Measurements from ENCODE around the gene WAPL.

Gene WAPL

GRCh38 chr10:86400705-86401587 lies 120.6 kb downstream of the WAPL start:
- Histone ChIP-seq H3K36me3 (ENCODE audit: control insufficient read depth, insufficient read depth, low read length) (no peaks in the 10 kb centered on the region), H3K4me3 (ENCODE audit: low read length) (peak overlapping the region; percentile 77), H3K27me3 (ENCODE audit: control insufficient read depth, insufficient read depth, low read length) (peaks cover 4% of the 10 kb centered on the region), H3K9ac (ENCODE audit: low read length) (peak overlapping the region; percentile 81), H3K4me1 (ENCODE audit: control insufficient read depth, insufficient read depth, low read length) (peaks cover 25% of the 10 kb centered on the region), H3K9me3 (ENCODE audit: control insufficient read depth, low read length) (no peaks in the 10 kb centered on the region)

- Histone ChIP-seq H3K27me3 (ENCODE audit: control insufficient read depth, insufficient read depth, low read length) (peaks cover 4% of the 10 kb centered on the region), H3K36me3 (ENCODE audit: control insufficient read depth, insufficient read depth, low read length) (no peaks in the 10 kb centered on the region), H3K4me1 (ENCODE audit: control insufficient read depth, insufficient read depth, low read length) (peaks cover 25% of the 10 kb centered on the region), H3K9me3 (ENCODE audit: control insufficient read depth, low read length) (no peaks in the 10 kb centered on the region), H3K4me3 (ENCODE audit: low read length) (peak overlapping the region; percentile 77), H3K9ac (ENCODE audit: low read length) (peak overlapping the region; percentile 81)
Measured at GRCh38 chr10:86399879-86400704, 121.5 kb downstream of the WAPL start.

DNA sequence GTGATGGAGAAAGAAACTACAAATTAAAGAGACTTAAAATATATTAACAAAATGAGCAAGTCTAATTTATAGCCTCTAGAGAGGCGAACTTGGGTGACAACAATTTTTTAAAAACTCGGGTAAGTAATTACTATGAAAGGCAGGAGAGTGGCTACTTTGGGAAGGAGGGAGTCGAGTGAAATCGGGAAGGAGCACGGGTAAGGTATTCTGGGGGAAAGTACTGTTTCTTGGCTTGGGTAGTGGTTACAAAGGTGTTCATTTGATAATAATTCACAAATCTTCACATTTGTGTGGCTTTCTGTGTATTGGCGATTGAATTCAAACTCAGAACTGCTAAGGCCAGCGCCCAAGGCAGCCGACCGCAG lies 122.1 kb downstream of the WAPL start:
- no peaks in the 10 kb centered on the region for H3K9me3 ChIP-seq (ENCODE audit: control insufficient read depth, low read length)
- H3K9ac ChIP-seq (ENCODE audit: low read length), result peak overlapping the region; percentile 57
- no peak overlapping the region for H3K4me3 ChIP-seq (ENCODE audit: low read length)
- peaks cover 25% of the 10 kb centered on the region for H3K4me1 ChIP-seq (ENCODE audit: control insufficient read depth, insufficient read depth, low read length)
- peaks cover 4% of the 10 kb centered on the region for H3K27me3 ChIP-seq (ENCODE audit: control insufficient read depth, insufficient read depth, low read length)
- no peaks in the 10 kb centered on the region for H3K36me3 ChIP-seq (ENCODE audit: control insufficient read depth, insufficient read depth, low read length)

GRCh38 chr10:86397120-86397519 lies 124.5 kb downstream of the WAPL start:
- no peaks in the 10 kb centered on the region for H3K9me3 ChIP-seq (ENCODE audit: control insufficient read depth, low read length)

DNA sequence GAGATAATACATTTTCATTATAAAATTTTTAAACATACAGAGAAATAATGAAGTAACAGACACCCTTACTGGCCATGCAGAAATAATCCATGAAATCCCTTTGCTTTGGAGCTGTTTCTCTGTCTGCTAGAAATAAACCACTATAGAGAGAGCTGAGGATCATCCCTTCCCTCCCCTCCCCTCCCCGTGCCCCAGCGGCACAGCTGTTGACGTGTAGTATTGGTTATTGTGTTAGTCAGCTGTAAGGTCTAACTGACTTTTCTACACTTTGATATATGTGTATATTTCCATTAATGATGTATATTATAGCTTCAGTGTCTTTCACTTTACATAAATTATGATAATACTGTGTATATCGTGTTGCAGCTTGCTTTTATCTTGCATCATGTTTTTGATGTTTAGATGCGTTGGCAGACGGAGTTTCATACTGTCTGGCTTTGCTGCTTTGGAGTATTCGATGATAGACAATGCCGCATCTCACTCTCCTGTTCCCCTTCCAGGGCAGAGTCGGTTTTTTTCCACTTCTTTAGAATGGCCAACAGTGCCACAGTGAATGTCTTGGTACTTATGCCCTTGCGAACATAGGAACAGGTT lies 127.6 kb downstream of the WAPL start:
- H3K9ac ChIP-seq (ENCODE audit: low read length), result no peak overlapping the region
- H3K4me3 ChIP-seq (ENCODE audit: low read length), result no peak overlapping the region
- no peaks in the 10 kb centered on the region for H3K36me3 ChIP-seq (ENCODE audit: control insufficient read depth, insufficient read depth, low read length)
- peaks cover 6% of the 10 kb centered on the region for H3K4me1 ChIP-seq (ENCODE audit: control insufficient read depth, insufficient read depth, low read length)
- no peaks in the 10 kb centered on the region for H3K9me3 ChIP-seq (ENCODE audit: control insufficient read depth, low read length)
- peaks cover 14% of the 10 kb centered on the region for H3K27me3 ChIP-seq (ENCODE audit: control insufficient read depth, insufficient read depth, low read length)

More at GRCh38 chr10:86397120-86397519, 124.5 kb downstream of the WAPL start:
- no peak overlapping the region for H3K9ac ChIP-seq (ENCODE audit: low read length)
- H3K27me3 ChIP-seq (ENCODE audit: control insufficient read depth, insufficient read depth, low read length), result peaks cover 4% of the 10 kb centered on the region
- no peaks in the 10 kb centered on the region for H3K36me3 ChIP-seq (ENCODE audit: control insufficient read depth, insufficient read depth, low read length)
- H3K4me3 ChIP-seq (ENCODE audit: low read length), result no peak overlapping the region
- peaks cover 17% of the 10 kb centered on the region for H3K4me1 ChIP-seq (ENCODE audit: control insufficient read depth, insufficient read depth, low read length)

DNA sequence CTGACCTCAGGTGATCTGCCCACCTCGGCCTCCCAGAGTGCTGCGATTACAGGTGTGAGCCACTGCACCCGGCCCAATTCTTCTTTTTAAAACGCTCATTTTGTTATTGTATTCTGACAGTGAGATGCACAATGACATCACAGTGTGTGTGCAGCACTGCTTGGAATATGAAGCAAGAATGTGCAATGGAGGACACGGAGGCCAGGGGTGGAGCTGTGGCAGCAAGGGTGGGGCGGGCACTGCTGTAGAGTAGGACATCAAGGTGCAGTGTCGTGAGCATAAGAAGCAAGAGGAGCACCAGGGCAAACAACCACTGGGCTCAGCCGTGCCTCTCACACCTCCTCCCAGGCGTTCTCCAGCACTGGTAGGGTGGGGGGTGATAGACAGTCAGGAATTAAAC lies 128.2 kb downstream of the WAPL start:
- Histone ChIP-seq H3K4me3 (ENCODE audit: low read length) (no peak overlapping the region), H3K4me1 (ENCODE audit: control insufficient read depth, insufficient read depth, low read length) (peaks cover 6% of the 10 kb centered on the region), H3K9me3 (ENCODE audit: control insufficient read depth, low read length) (no peaks in the 10 kb centered on the region), H3K36me3 (ENCODE audit: control insufficient read depth, insufficient read depth, low read length) (no peaks in the 10 kb centered on the region), H3K27me3 (ENCODE audit: control insufficient read depth, insufficient read depth, low read length) (peaks cover 14% of the 10 kb centered on the region), H3K9ac (ENCODE audit: low read length) (no peak overlapping the region)

DNA sequence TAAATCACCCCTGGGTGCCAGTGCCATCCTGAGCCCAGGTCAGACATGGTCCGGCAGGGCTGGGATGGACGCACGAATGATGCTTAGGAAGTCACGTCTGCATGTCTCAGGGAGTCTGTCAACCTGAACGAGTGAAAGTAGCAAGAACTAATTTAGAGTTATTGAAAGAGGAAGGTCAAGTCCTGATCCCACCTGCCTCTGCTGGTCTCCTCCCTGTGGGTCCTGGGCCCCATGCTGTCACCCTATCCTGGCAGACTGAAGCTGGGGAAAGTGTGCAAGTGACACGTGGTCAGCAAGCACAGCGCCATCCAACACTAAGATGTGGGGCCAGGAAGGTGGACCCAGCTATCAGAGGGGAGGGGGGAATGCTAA lies 128.9 kb downstream of the WAPL start:
- no peak overlapping the region for H3K9ac ChIP-seq (ENCODE audit: low read length)
- H3K36me3 ChIP-seq (ENCODE audit: control insufficient read depth, insufficient read depth, low read length), result no peaks in the 10 kb centered on the region
- peaks cover 15% of the 10 kb centered on the region for H3K27me3 ChIP-seq (ENCODE audit: control insufficient read depth, insufficient read depth, low read length)
- no peaks in the 10 kb centered on the region for H3K9me3 ChIP-seq (ENCODE audit: control insufficient read depth, low read length)
- H3K4me1 ChIP-seq (ENCODE audit: control insufficient read depth, insufficient read depth, low read length), result peaks cover 6% of the 10 kb centered on the region
- no peak overlapping the region for H3K4me3 ChIP-seq (ENCODE audit: low read length)

GRCh38 chr10:86391986-86392722 lies 129.4 kb downstream of the WAPL start:
- Histone ChIP-seq H3K27me3 (ENCODE audit: control insufficient read depth, insufficient read depth, low read length) (peaks cover 17% of the 10 kb centered on the region), H3K4me3 (ENCODE audit: low read length) (no peak overlapping the region), H3K4me1 (ENCODE audit: control insufficient read depth, insufficient read depth, low read length) (peaks cover 6% of the 10 kb centered on the region), H3K36me3 (ENCODE audit: control insufficient read depth, insufficient read depth, low read length) (no peaks in the 10 kb centered on the region), H3K9ac (ENCODE audit: low read length) (no peak overlapping the region), H3K9me3 (ENCODE audit: control insufficient read depth, low read length) (no peaks in the 10 kb centered on the region)

GRCh38 chr10:86391236-86391840 lies 130.3 kb downstream of the WAPL start:
- no peak overlapping the region for H3K4me3 ChIP-seq (ENCODE audit: low read length)
- H3K9me3 ChIP-seq (ENCODE audit: control insufficient read depth, low read length), result no peaks in the 10 kb centered on the region
- H3K36me3 ChIP-seq (ENCODE audit: control insufficient read depth, insufficient read depth, low read length), result no peaks in the 10 kb centered on the region
- peaks cover 17% of the 10 kb centered on the region for H3K27me3 ChIP-seq (ENCODE audit: control insufficient read depth, insufficient read depth, low read length)
- H3K9ac ChIP-seq (ENCODE audit: low read length), result no peak overlapping the region
- peaks cover 6% of the 10 kb centered on the region for H3K4me1 ChIP-seq (ENCODE audit: control insufficient read depth, insufficient read depth, low read length)

DNA sequence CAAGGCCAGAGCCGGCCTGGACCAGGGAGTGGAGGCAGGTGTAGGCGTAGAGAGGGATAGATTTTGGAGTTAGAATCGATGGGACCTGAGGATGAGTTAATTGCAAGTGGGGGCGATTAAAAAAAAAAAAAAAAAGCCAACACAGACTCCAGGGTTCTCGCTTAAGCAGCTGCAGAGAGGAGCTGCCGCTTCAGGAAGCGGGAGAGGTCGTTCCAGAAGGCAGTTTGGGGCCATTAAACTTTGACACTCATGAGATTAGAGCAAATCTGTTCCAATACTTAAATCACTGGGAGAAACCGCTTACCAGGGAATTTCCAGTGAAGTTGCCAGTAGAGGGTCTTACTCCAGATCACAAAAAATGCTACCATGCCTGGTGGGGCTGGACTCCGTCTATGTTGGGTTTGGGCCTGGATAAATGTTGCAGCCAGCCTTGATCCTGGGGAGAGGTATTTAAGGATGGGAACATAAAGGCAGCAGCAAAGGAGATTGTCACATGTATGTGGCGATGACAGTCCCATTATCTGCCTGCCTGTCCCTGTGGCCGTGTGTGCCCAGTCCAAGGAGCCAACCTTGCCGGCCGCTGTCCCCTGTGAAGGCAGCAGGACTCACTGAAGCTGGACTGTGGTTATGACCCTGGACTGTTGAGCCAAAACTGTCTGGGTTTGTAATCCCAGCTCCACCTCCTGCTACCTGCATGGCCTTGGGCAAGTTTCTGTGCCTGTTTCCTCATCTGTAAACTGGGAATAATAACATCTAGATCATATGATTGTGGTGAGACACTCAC lies 131.1 kb downstream of the WAPL start:
- H3K4me3 ChIP-seq (ENCODE audit: low read length), result no peak overlapping the region
- H3K9me3 ChIP-seq (ENCODE audit: control insufficient read depth, low read length), result no peaks in the 10 kb centered on the region
- no peak overlapping the region for H3K9ac ChIP-seq (ENCODE audit: low read length)
- no peaks in the 10 kb centered on the region for H3K36me3 ChIP-seq (ENCODE audit: control insufficient read depth, insufficient read depth, low read length)
- H3K27me3 ChIP-seq (ENCODE audit: control insufficient read depth, insufficient read depth, low read length), result peaks cover 17% of the 10 kb centered on the region
- peaks cover 6% of the 10 kb centered on the region for H3K4me1 ChIP-seq (ENCODE audit: control insufficient read depth, insufficient read depth, low read length)

All from mucosa of stomach (tissue), 1 donor.